Natural killer cell (primary cell): Measurements from ENCODE around the gene KIAA0232. TPM values are rescaled to one million over a fixed set of nuclear protein-coding genes. Genes with fewer than 3 reads are reported as not detected.
A peak's percentile ranks its signal among the peaks of the same experiment; 100 is the strongest.

Experiments used
- ATAC-seq, 3 donors: fragments of 150-1000 bp in 2 of 3; fragments of 200-7000 bp in 1 of 3; cut with Tn5 transposase; 1 replicate in 1 of 3; 2 replicates in 2 of 3; pipeline ENCODE4 v1.10.0; 2021; ENCODE audit warnings: mild to moderate bottlenecking in 2 of 3, moderate library complexity in 2 of 3
- DNase-seq, 2 donors: peaks; one replicate each; pipeline versions ENCODE4 v3.0.0 to v3.0.0-alpha.2; 2013 to 2021; ENCODE audit warnings: mixed read lengths in 1 of 2
- H3K27ac ChIP-seq: one replicate; pipeline ENCODE4 v1.5.1; 2013; ENCODE audit warnings: mild to moderate bottlenecking, low read length
- H3K27me3 ChIP-seq: one replicate; pipeline ENCODE4 v1.6.1; 2013; ENCODE audit warnings: low read length; ENCODE audit not compliant: control insufficient read depth, insufficient read depth
- H3K36me3 ChIP-seq: one replicate; pipeline ENCODE4 v1.6.1; 2013; ENCODE audit warnings: low read length; ENCODE audit not compliant: control insufficient read depth, insufficient read depth
- H3K4me1 ChIP-seq: one replicate; pipeline ENCODE4 v1.6.1; 2013; ENCODE audit warnings: low read length; ENCODE audit not compliant: control insufficient read depth, insufficient read depth
- H3K4me3 ChIP-seq: one replicate; pipeline ENCODE4 v1.5.1; 2013; ENCODE audit warnings: low read length
- H3K9me3 ChIP-seq: one replicate; pipeline ENCODE4 v1.6.1; 2013; ENCODE audit warnings: low read length; ENCODE audit not compliant: control insufficient read depth, insufficient read depth
- H3K27ac Mint-ChIP-seq, 2 donors: one replicate each; pipeline ENCODE4 v1.8.0; 2022; ENCODE audit warnings: mild to moderate bottlenecking in 2 of 2, mixed read lengths in 2 of 2, moderate library complexity in 1 of 2
- H3K27me3 Mint-ChIP-seq, 2 donors: one replicate each; pipeline ENCODE4 v1.8.0; 2022; ENCODE audit warnings: low read depth in 2 of 2, mixed read lengths in 2 of 2
- H3K36me3 Mint-ChIP-seq: one replicate; pipeline ENCODE4 v1.8.0; 2022; ENCODE audit warnings: mixed read lengths
- H3K4me1 Mint-ChIP-seq, 2 donors: one replicate each; pipeline ENCODE4 v1.8.0; 2022; ENCODE audit warnings: mixed read lengths in 2 of 2
- H3K4me3 Mint-ChIP-seq: one replicate; pipeline ENCODE4 v1.8.0; 2022; ENCODE audit warnings: mild to moderate bottlenecking, moderate library complexity, mixed read lengths
- H3K9me3 Mint-ChIP-seq, 2 donors: one replicate each; pipeline ENCODE4 v1.8.0; 2022; ENCODE audit warnings: mixed read lengths in 2 of 2
- CTCF ChIP-seq: fragments of 200-600 bp; IDR thresholded peaks from one replicate; pipeline ENCODE4 v1.8.0; 2022; ENCODE audit warnings: antibody characterized with exemption
- whole genome bisulfite sequencing: methylation state at CpG from one replicate; pipeline ENCODE4 v1.1.7; 2013; ENCODE audit warnings: missing lambda C conversion rate; ENCODE audit not compliant: insufficient coverage; 5-methylcytosine and 5-hydroxymethylcytosine counted together
- intact Hi-C: fragments of 100-400 bp; cut with micrococcal nuclease; formaldehyde crosslinking; loops from one replicate; pipeline ENCODE4 v1.14.2; 2022
- total RNA-seq, 4 donors: library from RNA; stranded (reverse); fragments of 120-200 nt in 1 of 4; gene quantifications; one replicate each; pipeline versions ENCODE4 v1.2.3 to v1.2.4, GENCODE V29; 2013 to 2022

The KIAA0232 gene
- total RNA-seq, 3 donors from 2014 or later (not counting 1 experiment from before 2014, with no cell fraction given): 24.7 to 30.3 (median 28.6) TPM

GRCh38 chr4:6734165-6734786 is 48.3 kb upstream of the KIAA0232 start:
- Mint-ChIP-seq H3K27ac (no peak overlapping the region), H3K4me3 (no peak overlapping the region), H3K9me3 (no peaks in the 10 kb centered on the region), H3K27me3 (peaks cover 7 to 15% of the 10 kb centered on the region in 2 donors), H3K4me1 (no peaks in the 10 kb centered on the region), H3K36me3 (no peaks in the 10 kb centered on the region)
- intact Hi-C loops: no loop called here
- ATAC-seq (peak in 1 of 3 donors; percentile 24), DNase-seq (no peak)
- no peaks in the 10 kb centered on the region for H3K9me3 ChIP-seq
- H3K4me3 ChIP-seq: no peak overlapping the region
- WGBS: 78% methylated on average over 16 of the region's 16 CpGs
- no peaks in the 10 kb centered on the region for H3K36me3 ChIP-seq
- H3K27ac ChIP-seq: no peak overlapping the region
- no peak for TF ChIP-seq CTCF
- no peaks in the 10 kb centered on the region for H3K27me3 ChIP-seq
- no peaks in the 10 kb centered on the region for H3K4me1 ChIP-seq

GRCh38 chr4:6739920-6740319 is 42.6 kb upstream of the KIAA0232 start:
- Histone ChIP-seq H3K27me3 (no peaks in the 10 kb centered on the region), H3K4me1 (no peaks in the 10 kb centered on the region), H3K36me3 (no peaks in the 10 kb centered on the region), H3K4me3 (no peak overlapping the region), H3K9me3 (no peaks in the 10 kb centered on the region), H3K27ac (no peak overlapping the region)
- intact Hi-C loops: no loop called here
- TF ChIP-seq CTCF: no peak
- H3K4me3 Mint-ChIP-seq: no peak overlapping the region
- 91% methylated on average over 4 of the region's 4 CpGs for WGBS
- H3K4me1 Mint-ChIP-seq: no peaks in the 10 kb centered on the region
- no peaks in the 10 kb centered on the region for H3K9me3 Mint-ChIP-seq
- no peaks in the 10 kb centered on the region for H3K27me3 Mint-ChIP-seq
- DNase-seq (no peak), ATAC-seq (no peak)
- no peak overlapping the region for H3K27ac Mint-ChIP-seq
- H3K36me3 Mint-ChIP-seq: no peaks in the 10 kb centered on the region

- no peaks in the 10 kb centered on the region for H3K36me3 Mint-ChIP-seq
- no peak for DNase-seq
- H3K27me3 Mint-ChIP-seq: no peaks in the 10 kb centered on the region
- Histone ChIP-seq H3K36me3 (no peaks in the 10 kb centered on the region), H3K27me3 (no peaks in the 10 kb centered on the region), H3K4me3 (no peak overlapping the region), H3K27ac (no peak overlapping the region), H3K4me1 (no peaks in the 10 kb centered on the region), H3K9me3 (no peaks in the 10 kb centered on the region)
- no peak overlapping the region for H3K27ac Mint-ChIP-seq
- 98% methylated on average over 8 of the region's 8 CpGs for WGBS
- H3K4me1 Mint-ChIP-seq: no peaks in the 10 kb centered on the region
- no peaks in the 10 kb centered on the region for H3K9me3 Mint-ChIP-seq
- H3K4me3 Mint-ChIP-seq: no peak overlapping the region
- no peak for TF ChIP-seq CTCF
- intact Hi-C loops: no loop called here
- no peak for ATAC-seq
Measured at GRCh38 chr4:6740347-6740746, 42.2 kb upstream of the KIAA0232 start.

- Mint-ChIP-seq H3K27ac (no peak overlapping the region), H3K4me3 (no peak overlapping the region), H3K9me3 (no peaks in the 10 kb centered on the region), H3K36me3 (no peaks in the 10 kb centered on the region), H3K27me3 (no peaks in the 10 kb centered on the region), H3K4me1 (no peaks in the 10 kb centered on the region)
- intact Hi-C loops: no loop called here
- no peak for ATAC-seq
- Histone ChIP-seq H3K27me3 (no peaks in the 10 kb centered on the region), H3K36me3 (no peaks in the 10 kb centered on the region), H3K9me3 (no peaks in the 10 kb centered on the region), H3K27ac (no peak overlapping the region), H3K4me1 (no peaks in the 10 kb centered on the region), H3K4me3 (no peak overlapping the region)
- WGBS: no CpG with 5 or more reads among the region's 2 CpGs
- no peak for TF ChIP-seq CTCF
- no peak for DNase-seq
Measured at GRCh38 chr4:6742507-6742906, 40.0 kb upstream of the KIAA0232 start.
